K562 (cell line): Measurements from ENCODE around the gene HS3ST3A1. TPM values are rescaled to one million over a fixed set of nuclear protein-coding genes. Genes with fewer than 3 reads are reported as not detected.

Source experiments
- ATAC-seq: fragments of 200-7000 bp; cut with Tn5 transposase; 3 replicates; pipeline ENCODE4 v1.9.1; 2020; ENCODE audit warnings: moderate library complexity
- BruUV-seq: library from RNA; stranded (reverse); fragments of 400-500 nt; replicated peaks from 2 replicates; lab custom pipeline; 2021; lab: Mats Ljungman, UMichigan
- CTCF ChIA-PET: fragments of 300-600 bp; formaldehyde crosslinking; extraction: SDS; loops from one replicate; lab custom pipeline; 2021; ENCODE audit warnings: low intra/inter-chr PET ratio; lab: Yijun Ruan, JAX
- POLR2A ChIA-PET: fragments of 300-600, 350-650 bp; sonication (Branson Sonifier 250); formaldehyde crosslinking; extraction: SDS; loops from one replicate; lab custom pipeline; 2021; ENCODE audit warnings: antibody characterized with exemption, inconsistent platforms; lab: Yijun Ruan, JAX
- DNase-seq, 4 experiments: peaks; one replicate each; pipeline versions ENCODE4 v3.0.0 to v3.0.0-alpha.2; 2011 to 2018; ENCODE audit warnings: low spot score in 3 of 4, mixed read lengths in 3 of 4; ENCODE audit errors: extremely low read depth in 1 of 4
- FAIRE-seq: peaks from 2 replicates; lab custom pipeline; 2011; peaks lifted over from hg19 to GRCh38; lab: Jason Lieb, UNC
- H2AFZ ChIP-seq: 2 replicates; pipeline ENCODE4 v1.6.0; 2011; ENCODE audit warnings: low read depth, low read length, control low read depth, inconsistent platforms
- H3K27ac ChIP-seq: fragments of 200-600 bp; 3 replicates; pipeline ENCODE4 v1.8.0; 2011; ENCODE audit warnings: low read depth, mild to moderate bottlenecking, control low read depth, inconsistent platforms, low read length, moderate library complexity, mixed read lengths; ENCODE audit errors: extremely low read depth
- H3K27me3 ChIP-seq, 2 experiments: fragments of 300-600 bp in 1 of 2; 2 replicates in 1 of 2; 3 replicates in 1 of 2; pipeline versions ENCODE4 v1.6.0 to v1.8.0; 2011; ENCODE audit warnings: inconsistent platforms in 2 of 2, low read length in 2 of 2, mild to moderate bottlenecking in 1 of 2, mixed read lengths in 1 of 2, moderate library complexity in 1 of 2; ENCODE audit not compliant: control insufficient read depth in 2 of 2, insufficient read depth in 2 of 2
- H3K36me3 ChIP-seq: fragments of 300-600 bp; 3 replicates; pipeline ENCODE4 v1.8.0; 2011; ENCODE audit warnings: mild to moderate bottlenecking, low read length, inconsistent platforms; ENCODE audit not compliant: control insufficient read depth, insufficient read depth
- H3K4me1 ChIP-seq, 2 experiments: fragments of 200-600 bp in 1 of 2; replicated peaks in 1 of 2; 2 replicates in 1 of 2; 3 replicates in 1 of 2; pipeline versions ENCODE4 v1.5.1 to v1.8.0; 2011; ENCODE audit warnings: inconsistent platforms in 2 of 2, low read length in 2 of 2, mild to moderate bottlenecking in 1 of 2, mixed read lengths in 1 of 2, moderate library complexity in 1 of 2; ENCODE audit not compliant: control insufficient read depth in 2 of 2, insufficient read depth in 2 of 2
- H3K4me2 ChIP-seq: 2 replicates; pipeline ENCODE4 v1.6.1; 2011; ENCODE audit warnings: low read length, control low read depth, inconsistent platforms, mixed read lengths; ENCODE audit not compliant: insufficient read depth
- H3K4me3 ChIP-seq: fragments of 200-600 bp; sonication (generic), shearing (Covaris generic); 2 replicates; pipeline ENCODE4 v1.5.1; 2016; ENCODE audit warnings: control low read depth, inconsistent platforms
- H3K79me2 ChIP-seq: fragments of 200-600 bp; 3 replicates; pipeline ENCODE4 v1.8.0; 2011; ENCODE audit warnings: low read length, inconsistent platforms; ENCODE audit not compliant: control insufficient read depth, insufficient read depth
- H3K9ac ChIP-seq, 2 experiments: 2 replicates each; pipeline versions ENCODE4 v1.6.0 to v1.6.1; 2011; ENCODE audit warnings: low read depth in 2 of 2, low read length in 2 of 2, control low read depth in 1 of 2, inconsistent platforms in 1 of 2, mild to moderate bottlenecking in 1 of 2, mixed read lengths in 1 of 2; ENCODE audit not compliant: insufficient read depth in 1 of 2
- H3K9me1 ChIP-seq: one replicate; pipeline ENCODE4 v1.6.0; 2011; ENCODE audit warnings: inconsistent platforms, mild to moderate bottlenecking, low read length, moderate library complexity; ENCODE audit not compliant: control insufficient read depth, insufficient read depth
- H3K9me3 ChIP-seq: replicated peaks from 2 replicates; pipeline ENCODE4 v1.5.1; 2011; ENCODE audit warnings: low read depth, low read length, inconsistent platforms; ENCODE audit not compliant: control insufficient read depth, insufficient read depth
- H4K20me1 ChIP-seq: replicated peaks from 2 replicates; pipeline ENCODE4 v1.6.1; 2011; ENCODE audit warnings: low read length, inconsistent platforms, mixed read lengths; ENCODE audit not compliant: control insufficient read depth, insufficient read depth
- E2F4 ChIP-seq: sonication (generic); formaldehyde crosslinking; IDR thresholded peaks from 2 replicates; pipeline ENCODE4 v1.8.0; 2022; ENCODE audit warnings: mild to moderate bottlenecking, low read depth, missing genetic modification reagents
- FIP1L1 ChIP-seq: fragments of 200-400 bp; formaldehyde crosslinking; IDR thresholded peaks from 2 replicates; pipeline ENCODE4 v1.6.1; 2018; ENCODE audit warnings: mild to moderate bottlenecking, low read depth, low read length; ENCODE audit not compliant: poor library complexity, severe bottlenecking
- MAFK ChIP-seq: IDR thresholded peaks from 2 replicates; pipeline ENCODE4 v1.6.1; 2011; ENCODE audit warnings: low read length, improper control_type of control experiment
- MEF2A ChIP-seq: IDR thresholded peaks from 2 replicates; pipeline ENCODE4 v1.6.1; 2011; ENCODE audit warnings: low read depth, mild to moderate bottlenecking, low read length, moderate library complexity; ENCODE audit not compliant: control insufficient read depth
- ZBTB33 ChIP-seq: sonication (generic); formaldehyde crosslinking; IDR thresholded peaks from 2 replicates; pipeline ENCODE4 v1.8.1; 2023; ENCODE audit warnings: mild to moderate bottlenecking, missing genetic modification reagents
- ZNF407 ChIP-seq: fragments of 450-650 bp; IDR thresholded peaks from 2 replicates; pipeline ENCODE4 v1.6.1; 2016; ENCODE audit warnings: low read depth
- ZNF431 ChIP-seq: sonication (generic); formaldehyde crosslinking; IDR thresholded peaks from 2 replicates; pipeline ENCODE4 v1.8.0; 2022; ENCODE audit warnings: mild to moderate bottlenecking, missing genetic modification reagents
- ZZZ3 ChIP-seq: fragments of 450-650 bp; IDR thresholded peaks from 2 replicates; pipeline ENCODE4 v1.6.1; 2016; ENCODE audit warnings: antibody characterized with exemption, mild to moderate bottlenecking, moderate library complexity
- WGBS: fragments of 100-300 bp; shearing (Covaris generic); methylation state at CpG from one replicate; pipeline ENCODE4 v1.1.6; 2016; ENCODE audit warnings: low coverage, mixed read lengths; ENCODE audit not compliant: insufficient coverage; ENCODE audit errors: missing lambda C conversion rate; 5-methylcytosine and 5-hydroxymethylcytosine counted together
- in situ Hi-C: fragments of 300-500 bp; cut with MboI; formaldehyde crosslinking; loops from 4 replicates; pipeline ENCODE4 v1.15.0; 2018; ENCODE audit warnings: inconsistent platforms, mixed read lengths
- intact Hi-C: fragments of 100-400 bp; cut with micrococcal nuclease; formaldehyde crosslinking; loops from 2 replicates; pipeline ENCODE4 v1.14.2; 2022
- polyA plus RNA-seq, 8 experiments: library from polyadenylated mRNA; depleted of rRNA in 4 of 8; stranded (reverse) in 5 of 8; unstranded in 3 of 8; fragments of >200 nt; fragmentation: Nextera tagmentation in 2 of 8; fragmentation: Illumina TruSeq in 1 of 8; extraction: Ambion mirVana in 2 of 8; extraction: Trizol in 1 of 8; gene quantifications; 2 replicates each; pipeline versions ENCODE4 v1.2.1 to v1.2.3, GENCODE V29; 2011 to 2014; ENCODE audit warnings: inconsistent platforms in 1 of 8, missing spikeins in 1 of 8
- total RNA-seq, 7 experiments: library from RNA; depleted of rRNA in 6 of 7; stranded (reverse); fragments of >200 nt in 6 of 7; fragmentation: Illumina TruSeq in 2 of 7; extraction: Trizol in 2 of 7; gene quantifications; 2 replicates each; pipeline versions ENCODE4 v1.2.1 to v1.2.3, GENCODE V29; 2011 to 2021; ENCODE audit warnings: low replicate concordance in 1 of 7

The HS3ST3A1 gene
- total and polyA plus RNA-seq, 9 of the 15 experiments (the other 6 are each of a cell fraction or from before 2014, with no cell fraction given): 0.25 to 14.8 (median 2.3) TPM

GRCh38 chr17:13521784-13522183, 79.9 kb downstream of the HS3ST3A1 start (continued):
- no peak for TF ChIP-seq E2F4

GRCh38 chr17:13520899-13521572, 80.7 kb downstream of the HS3ST3A1 start:
- ChIA-PET POLR2A (no interaction called here), CTCF (no interaction called here)
- peaks cover 7% of the 10 kb centered on the region for H3K9me3 ChIP-seq
- peak overlapping the region; percentile 77 for H3K27ac ChIP-seq
- FAIRE-seq (no peak), ATAC-seq (peak; percentile 36), DNase-seq (no peak)
- no peaks in the 10 kb centered on the region for H3K27me3 ChIP-seq
- peaks cover 29% of the 10 kb centered on the region; the same call in 2 of the 3 replicates for H3K79me2 ChIP-seq
- 47% methylated on average over 6 of the region's 6 CpGs for WGBS
- BruUV-seq: no TSS peak
- intact Hi-C loops (loop anchor here (1.0 kb wide), 1 partner anchor 37 kb away; no protein-coding TSS in a partner anchor), in situ Hi-C loops (no loop called here)
- H2AFZ ChIP-seq: peak overlapping the region; percentile 60; the same call in 1 of the 2 replicates
- H3K4me1 ChIP-seq: peaks cover 8 to 25% of the 10 kb centered on the region in 2 experiments
- H3K4me3 ChIP-seq: no peak overlapping the region
- no peaks in the 10 kb centered on the region for H3K9me1 ChIP-seq
- no peaks in the 10 kb centered on the region for H4K20me1 ChIP-seq
- H3K4me2 ChIP-seq: peak overlapping the region; percentile 61
- H3K9ac ChIP-seq: peak overlapping the region in 1 of 2 experiments; percentile 60; a peak in 2 of 4 replicates
- peaks cover 8% of the 10 kb centered on the region; the same call in 2 of the 3 replicates for H3K36me3 ChIP-seq
- TF ChIP-seq FIP1L1 (no peak), ZZZ3 (no peak), ZNF407 (no peak), ZNF431 (CRISPR knock-in tag) (no peak), MEF2A (no peak), ZBTB33 (no peak), MAFK (peak; percentile 98)
